Heart left ventricle (tissue), 13 donors: ENCODE data around the gene FGF19.

Experiments used
- CTCF ChIP-seq, 12 donors: fragments of 200-600 bp; sonication (generic) in 4 of 12; IDR thresholded peaks; one replicate each; pipeline versions ENCODE4 v1.5.0 to v1.8.0; 2018 to 2022; ENCODE audit warnings: antibody characterized with exemption in 12 of 12, mild to moderate bottlenecking in 5 of 12
- POLR2A ChIP-seq, 2 donors: fragments of 450-650 bp; IDR thresholded peaks; one replicate each; pipeline ENCODE4 v1.6.1; 2017; ENCODE audit warnings: antibody characterized with exemption in 2 of 2, mild to moderate bottlenecking in 2 of 2, moderate library complexity in 2 of 2
- donor health status: ischemic (EF 13 %, LVEDD 7.1; RV severe dilation, severe dysfunction).
- donor health status: DM: no; HTN: yes; CAD: no.
- donor health status: DM: no; HTN: no; CAD: no.
- donor health status: ischemic (EF 25% LVEDD 6.9; RV normal size, moderate dysfunction).
- donor health status: ischemic (EF 25% LVEDD 5.7; RV mildly dilated, moderate dysfunction).
- donor health status: ischemic (EF 35%, LVEDD 5.7; RV mildly dilated, moderate dysfunction).
- donor health status: nonischemic (EF 11% LVEDD 7.7; RV severe dilation, severe dysfunction).
- donor health status: DM: yes; HTN: yes; CAD: no.
- donor health status: PGD.
- donor health status: ischemic (EF 29% LVEDD 5.4; RV normal size, mild dysfunction).
- donor health status: nonischemic (EF 23%, LVEDD 6.1; RV moderate dilation, normal function).

GRCh38 chr11:69663326-69663725, 40.5 kb downstream of the FGF19 start:
- TF ChIP-seq POLR2A (IDR thresholded peaks at IDR 0.05): no peak
- no peak for TF ChIP-seq CTCF (IDR thresholded peaks at IDR 0.05)
